ENCODE measurements around the gene GPC6. TPM values are rescaled to one million over a fixed set of nuclear protein-coding genes. Genes with fewer than 3 reads are reported as not detected.

Gene GPC6
- total RNA-seq, 1 experiment from 2014 or later: 0.22 TPM

- ChIA-PET RAD21 (ENCODE audit: low non-redundant PET in 1 of 2, low total read pairs in 2 of 2, uncharacterized antibody in 2 of 2, unreplicated experiment in 2 of 2) (no interaction called here), POLR2A (no interaction called here), CTCF (no interaction called here)
- Histone ChIP-seq H3K4me3 (replicated peaks in 1 of 2; ENCODE audit: low read depth in 1 of 2, low read length in 2 of 2) (no peak overlapping the region), H3K36me3 (ENCODE audit: control insufficient read depth in 1 of 2, insufficient read depth in 2 of 2, low read length in 2 of 2) (no peaks in the 10 kb centered on the region), H3K4me1 (ENCODE audit: control insufficient read depth in 1 of 2, insufficient read depth in 2 of 2, low read length in 2 of 2) (no peaks in the 10 kb centered on the region), H3K27ac (ENCODE audit: low read depth, low read length) (no peak overlapping the region), H4K20me1 (ENCODE audit: insufficient read depth) (no peaks in the 10 kb centered on the region), H3K4me2 (ENCODE audit: low read length) (no peak overlapping the region), H2AFZ (ENCODE audit: low read depth, low read length, poor library complexity, severe bottlenecking) (no peak overlapping the region), H3K27me3 (ENCODE audit: insufficient read depth, low read length) (no peaks in the 10 kb centered on the region), H3K9me3 (ENCODE audit: control insufficient read depth in 1 of 2, insufficient read depth in 1 of 2, low read depth in 1 of 2, low read length in 2 of 2) (peaks cover 16 to 28% of the 10 kb centered on the region in 2 experiments; a peak in 2 of 4 replicates), H3K79me2 (ENCODE audit: insufficient read depth, low read length) (no peaks in the 10 kb centered on the region), H3K9ac (ENCODE audit: low read length) (no peak overlapping the region), H3K9me2 (ENCODE audit: insufficient read depth) (no peaks in the 10 kb centered on the region)
- TF ChIP-seq MAX (IDR thresholded peaks at IDR 0.05): no peak
- no peak for TF ChIP-seq CBX3 (IDR thresholded peaks at IDR 0.05; ENCODE audit: low read depth)
- TF ChIP-seq ZBTB33 (IDR thresholded peaks at IDR 0.05; ENCODE audit: extremely low read depth, insufficient replicate concordance, low read length): no peak
- TF ChIP-seq FOSL1 (IDR thresholded peaks at IDR 0.05; ENCODE audit: low read depth): no peak
- TF ChIP-seq SIN3A (IDR thresholded peaks at IDR 0.05; ENCODE audit: low read depth): no peak
- no peak for TF ChIP-seq SRF (IDR thresholded peaks at IDR 0.05; ENCODE audit: low read depth)
- TF ChIP-seq ATF3 (IDR thresholded peaks at IDR 0.05): no peak
- no peak for TF ChIP-seq POLR2AphosphoS5 (IDR thresholded peaks at IDR 0.05; ENCODE audit: low read depth, low read length)
- no peak for TF ChIP-seq ZNF274 (IDR thresholded peaks at IDR 0.05; ENCODE audit: low read depth, low read length)
- no peak for TF ChIP-seq YY1 (IDR thresholded peaks at IDR 0.05; ENCODE audit: extremely low read depth, insufficient replicate concordance, low read depth, low read length)
- TF ChIP-seq REST (IDR thresholded peaks at IDR 0.05; ENCODE audit: low read depth): no peak
- ATAC-seq (no peak), DNase-seq (ENCODE audit: low read depth, low spot score) (no peak)
- no TSS peak for BruUV-seq (replicated peaks)
- intact Hi-C loops (cut with micrococcal nuclease): no loop called here
Observed at GRCh38 chr13:93182406-93182805, 44.2 kb upstream of the GPC6 start.
